Mesenchymal stem cell (in vitro differentiated cells and primary cell): ENCODE results near the gene ANO6.
A peak's percentile ranks its signal among the peaks of the same experiment; 100 is the strongest.

Experiments
- DNase-seq: peaks from one replicate; pipeline ENCODE4 v3.0.0-alpha.2; 2013
- H2AFZ ChIP-seq: one replicate; pipeline ENCODE4 v1.6.1; 2013; ENCODE audit warnings: low read depth, mild to moderate bottlenecking, control low read depth, inconsistent platforms, low read length, moderate library complexity
- H2AK5ac ChIP-seq: 2 replicates; pipeline ENCODE4 v1.6.1; 2013; ENCODE audit warnings: low read length, moderate library complexity, mild to moderate bottlenecking, inconsistent platforms; ENCODE audit not compliant: severe bottlenecking
- H2BK120ac ChIP-seq: one replicate; pipeline ENCODE4 v1.6.1; 2013; ENCODE audit warnings: low read depth, mild to moderate bottlenecking, inconsistent platforms, low read length, moderate library complexity
- H2BK12ac ChIP-seq, 2 experiments: one replicate each; pipeline ENCODE4 v1.6.1; 2013; ENCODE audit warnings: inconsistent platforms in 2 of 2, low read length in 2 of 2, mild to moderate bottlenecking in 2 of 2, moderate library complexity in 2 of 2, control low read depth in 1 of 2
- H2BK15ac ChIP-seq: one replicate; pipeline ENCODE4 v1.6.1; 2013; ENCODE audit warnings: mild to moderate bottlenecking, low read depth, inconsistent platforms; ENCODE audit not compliant: poor library complexity, severe bottlenecking
- H2BK5ac ChIP-seq: 2 replicates; pipeline ENCODE4 v1.6.1; 2013; ENCODE audit warnings: low read depth, mild to moderate bottlenecking, low read length, control low read depth, inconsistent platforms; ENCODE audit not compliant: poor library complexity, severe bottlenecking
- H3K14ac ChIP-seq, 2 experiments: one replicate each; pipeline ENCODE4 v1.6.1; 2013; ENCODE audit warnings: inconsistent platforms in 2 of 2, low read length in 2 of 2, control low read depth in 1 of 2, mild to moderate bottlenecking in 1 of 2, moderate library complexity in 1 of 2
- H3K18ac ChIP-seq, 2 experiments: one replicate each; pipeline ENCODE4 v1.6.1; 2013; ENCODE audit warnings: inconsistent platforms in 2 of 2, low read length in 2 of 2, control low read depth in 1 of 2, low read depth in 1 of 2, mild to moderate bottlenecking in 1 of 2
- H3K23ac ChIP-seq, 2 experiments: one replicate each; pipeline ENCODE4 v1.6.1; 2013; ENCODE audit warnings: inconsistent platforms in 2 of 2, low read length in 2 of 2, mild to moderate bottlenecking in 2 of 2, moderate library complexity in 2 of 2, control low read depth in 1 of 2
- H3K27ac ChIP-seq: 2 replicates; pipeline ENCODE4 v1.5.1; 2013; ENCODE audit warnings: mild to moderate bottlenecking, moderate library complexity, low read length, control low read depth, inconsistent platforms; ENCODE audit not compliant: poor library complexity, severe bottlenecking
- H3K27me3 ChIP-seq, 2 experiments: 2 replicates each; pipeline versions ENCODE4 v1.6.1 to v1.7.0; 2013; ENCODE audit warnings: low read length in 2 of 2, mild to moderate bottlenecking in 2 of 2, moderate library complexity in 2 of 2, control low read depth in 1 of 2, inconsistent platforms in 1 of 2; ENCODE audit not compliant: control insufficient read depth in 1 of 2, insufficient read depth in 1 of 2
- H3K36me3 ChIP-seq, 2 experiments: 2 replicates each; pipeline versions ENCODE4 v1.6.1 to v1.7.0; 2013; ENCODE audit warnings: low read length in 2 of 2, control low read depth in 1 of 2, inconsistent platforms in 1 of 2, low read depth in 1 of 2, mild to moderate bottlenecking in 1 of 2; ENCODE audit not compliant: insufficient read depth in 2 of 2, control insufficient read depth in 1 of 2
- H3K4ac ChIP-seq, 2 experiments: one replicate each; pipeline ENCODE4 v1.6.1; 2013; ENCODE audit warnings: inconsistent platforms in 2 of 2, low read length in 2 of 2, mild to moderate bottlenecking in 2 of 2, moderate library complexity in 2 of 2, control low read depth in 1 of 2, low read depth in 1 of 2
- H3K4me1 ChIP-seq: 2 replicates; pipeline ENCODE4 v1.6.1; 2013; ENCODE audit warnings: low read depth, low read length, control low read depth; ENCODE audit not compliant: control insufficient read depth, insufficient read depth
- H3K4me2 ChIP-seq: 2 replicates; pipeline ENCODE4 v1.6.1; 2013; ENCODE audit warnings: low read length, mild to moderate bottlenecking, inconsistent platforms; ENCODE audit not compliant: poor library complexity, severe bottlenecking
- H3K4me3 ChIP-seq, 2 experiments: 2 replicates each; pipeline versions ENCODE4 v1.5.1 to v1.7.0; 2013; ENCODE audit warnings: low read length in 2 of 2, mild to moderate bottlenecking in 2 of 2, control low read depth in 1 of 2, low read depth in 1 of 2; ENCODE audit not compliant: insufficient read depth in 1 of 2
- H3K79me1 ChIP-seq: replicated peaks from 2 replicates; pipeline ENCODE4 v1.6.1; 2013; ENCODE audit warnings: mild to moderate bottlenecking, control low read depth, low read length, inconsistent platforms; ENCODE audit not compliant: poor library complexity, severe bottlenecking
- H3K9ac ChIP-seq: 2 replicates; pipeline ENCODE4 v1.7.0; 2013; ENCODE audit warnings: mild to moderate bottlenecking, low read length, moderate library complexity
- H3K9me3 ChIP-seq: 2 replicates; pipeline ENCODE4 v1.7.0; 2013; ENCODE audit warnings: mild to moderate bottlenecking, low read length; ENCODE audit not compliant: control insufficient read depth
- H4K8ac ChIP-seq: one replicate; pipeline ENCODE4 v1.6.1; 2013; ENCODE audit warnings: inconsistent platforms, mild to moderate bottlenecking, low read length, moderate library complexity
- H4K91ac ChIP-seq: one replicate; pipeline ENCODE4 v1.6.1; 2013; ENCODE audit warnings: mild to moderate bottlenecking, low read length, inconsistent platforms
- WGBS: methylation state at CpG from one replicate; pipeline ENCODE4 v1.1.7; 2013; ENCODE audit warnings: mixed read lengths; 5-methylcytosine and 5-hydroxymethylcytosine counted together

Gene ANO6

GRCh38 chr12:45363903-45364302 lies 148.0 kb downstream of the ANO6 start:
- no peak overlapping the region for H3K4me2 ChIP-seq
- no peak overlapping the region for H2AFZ ChIP-seq
- no peaks in the 10 kb centered on the region for H3K4me1 ChIP-seq
- DNase-seq = no peak
- no peak overlapping the region for H2BK5ac ChIP-seq
- H3K9me3 ChIP-seq = peaks cover 40% of the 10 kb centered on the region
- no peak overlapping the region for H4K8ac ChIP-seq
- no peak overlapping the region for H3K4me3 ChIP-seq
- H3K27me3 ChIP-seq = no peaks in the 10 kb centered on the region
- no peak overlapping the region for H3K4ac ChIP-seq
- H2AK5ac ChIP-seq = no peak overlapping the region
- peaks cover 8% of the 10 kb centered on the region for H3K79me1 ChIP-seq
- no peak overlapping the region for H2BK12ac ChIP-seq
- peaks cover 0 to 36% of the 10 kb centered on the region in 2 experiments for H3K36me3 ChIP-seq
- no peak overlapping the region for H2BK15ac ChIP-seq
- H3K14ac ChIP-seq = no peak overlapping the region
- H3K18ac ChIP-seq = no peak overlapping the region
- H3K9ac ChIP-seq = no peak overlapping the region
- H2BK120ac ChIP-seq = no peak overlapping the region
- H4K91ac ChIP-seq = no peak overlapping the region
- no peak overlapping the region for H3K23ac ChIP-seq
- no peak overlapping the region for H3K27ac ChIP-seq

GRCh38 chr12:45368841-45369489 lies 153.1 kb downstream of the ANO6 start:
- no peak overlapping the region for H3K4me3 ChIP-seq
- H3K4me2 ChIP-seq = no peak overlapping the region
- H2BK12ac ChIP-seq = no peak overlapping the region
- H3K4me1 ChIP-seq = no peaks in the 10 kb centered on the region
- H3K9me3 ChIP-seq = peaks cover 14% of the 10 kb centered on the region
- H3K79me1 ChIP-seq = peaks cover 10% of the 10 kb centered on the region
- H3K4ac ChIP-seq = no peak overlapping the region
- H2AK5ac ChIP-seq = no peak overlapping the region
- no peak overlapping the region for H4K8ac ChIP-seq
- peak overlapping the region; percentile 27 for H3K27ac ChIP-seq
- no peak overlapping the region for H2BK120ac ChIP-seq
- H3K9ac ChIP-seq = peak overlapping the region; percentile 23
- H2AFZ ChIP-seq = no peak overlapping the region
- H4K91ac ChIP-seq = no peak overlapping the region
- H3K23ac ChIP-seq = no peak overlapping the region
- H2BK5ac ChIP-seq = no peak overlapping the region
- H3K18ac ChIP-seq = no peak overlapping the region
- peak; percentile 84 for DNase-seq
- no peaks in the 10 kb centered on the region for H3K27me3 ChIP-seq
- no peak overlapping the region for H2BK15ac ChIP-seq
- 74% methylated on average over 3 of the region's 3 CpGs for WGBS
- H3K36me3 ChIP-seq = peaks cover 4 to 31% of the 10 kb centered on the region in 2 experiments
- H3K14ac ChIP-seq = no peak overlapping the region

- H3K79me1 ChIP-seq = no peaks in the 10 kb centered on the region
- H2BK15ac ChIP-seq = no peak overlapping the region
- H3K27me3 ChIP-seq = no peaks in the 10 kb centered on the region
- H3K4me2 ChIP-seq = no peak overlapping the region
- no peak overlapping the region for H2AK5ac ChIP-seq
- H3K27ac ChIP-seq = no peak overlapping the region
- no peak overlapping the region for H2BK120ac ChIP-seq
- no peaks in the 10 kb centered on the region for H3K9me3 ChIP-seq
- H3K14ac ChIP-seq = no peak overlapping the region
- no CpG with 5 or more reads among the region's 1 CpG for WGBS
- no peaks in the 10 kb centered on the region for H3K4me1 ChIP-seq
- no peak overlapping the region for H3K18ac ChIP-seq
- H2BK12ac ChIP-seq = no peak overlapping the region
- DNase-seq = no peak
- no peak overlapping the region for H3K4me3 ChIP-seq
- H3K23ac ChIP-seq = no peak overlapping the region
- H3K36me3 ChIP-seq = peaks cover 7 to 34% of the 10 kb centered on the region in 2 experiments
- H2BK5ac ChIP-seq = no peak overlapping the region
- H3K4ac ChIP-seq = no peak overlapping the region
- H2AFZ ChIP-seq = no peak overlapping the region
- no peak overlapping the region for H4K8ac ChIP-seq
- H4K91ac ChIP-seq = no peak overlapping the region
- H3K9ac ChIP-seq = no peak overlapping the region
Measured at GRCh38 chr12:45377815-45378214, 161.9 kb downstream of the ANO6 start.

GRCh38 chr12:45379261-45379660 lies 163.4 kb downstream of the ANO6 start:
- no peak overlapping the region for H3K14ac ChIP-seq
- no peak overlapping the region for H3K18ac ChIP-seq
- no peaks in the 10 kb centered on the region for H3K9me3 ChIP-seq
- H3K36me3 ChIP-seq = peaks cover 7 to 48% of the 10 kb centered on the region in 2 experiments
- H4K8ac ChIP-seq = no peak overlapping the region
- no peak overlapping the region for H2BK15ac ChIP-seq
- H3K79me1 ChIP-seq = no peaks in the 10 kb centered on the region
- H2BK120ac ChIP-seq = no peak overlapping the region
- H3K4me1 ChIP-seq = no peaks in the 10 kb centered on the region
- H2BK5ac ChIP-seq = no peak overlapping the region
- no peaks in the 10 kb centered on the region for H3K27me3 ChIP-seq
- no peak overlapping the region for H3K4ac ChIP-seq
- whole genome bisulfite sequencing = 94% methylated on average over 5 of the region's 5 CpGs
- H3K27ac ChIP-seq = no peak overlapping the region
- no peak overlapping the region for H2BK12ac ChIP-seq
- H3K23ac ChIP-seq = no peak overlapping the region
- H3K4me3 ChIP-seq = no peak overlapping the region
- no peak overlapping the region for H3K9ac ChIP-seq
- no peak overlapping the region for H3K4me2 ChIP-seq
- H2AK5ac ChIP-seq = no peak overlapping the region
- DNase-seq = no peak
- H4K91ac ChIP-seq = no peak overlapping the region
- H2AFZ ChIP-seq = no peak overlapping the region
